GM21447 (cell line): ENCODE measurements around the gene CDC42BPG.

Experiments used
- ATAC-seq: cut with Tn5 transposase; IDR thresholded peaks from one replicate; pipeline ENCODE4 v1.9.1; 2021; ENCODE audit not compliant: unreplicated experiment

Gene CDC42BPG

GRCh38 chr11:64864473-64865285 is 20.2 kb upstream of the CDC42BPG start:
- ATAC-seq = peak; percentile 29

- no peak for ATAC-seq
Measured at GRCh38 chr11:64864135-64864472, 19.7 kb upstream of the CDC42BPG start.

GRCh38 chr11:64863391-64864060 is 19.1 kb upstream of the CDC42BPG start:
- ATAC-seq = no peak

GRCh38 chr11:64862987-64863390 is 18.5 kb upstream of the CDC42BPG start:
- no peak for ATAC-seq

GRCh38 chr11:64861227-64861975 is 16.9 kb upstream of the CDC42BPG start:
- no peak for ATAC-seq

GRCh38 chr11:64859542-64860414 is 15.3 kb upstream of the CDC42BPG start:
- peak; percentile 67 for ATAC-seq

- peak; percentile 22 for ATAC-seq
Measured at GRCh38 chr11:64858467-64859263, 14.2 kb upstream of the CDC42BPG start.

GRCh38 chr11:64857485-64857884 is 13.0 kb upstream of the CDC42BPG start:
- ATAC-seq = no peak

- no peak for ATAC-seq
Measured at GRCh38 chr11:64856382-64857227, 12.2 kb upstream of the CDC42BPG start.

- ATAC-seq = no peak
Measured at GRCh38 chr11:64855596-64856304, 11.3 kb upstream of the CDC42BPG start.

GRCh38 chr11:64854534-64855502 is 10.4 kb upstream of the CDC42BPG start:
- no peak for ATAC-seq

GRCh38 chr11:64854157-64854533 is 9.7 kb upstream of the CDC42BPG start:
- no peak for ATAC-seq

GRCh38 chr11:64853709-64854108 is 9.3 kb upstream of the CDC42BPG start:
- no peak for ATAC-seq

GRCh38 chr11:64852804-64853509 is 8.5 kb upstream of the CDC42BPG start:
- no peak for ATAC-seq

- ATAC-seq = peak; percentile 11
Measured at GRCh38 chr11:64851831-64852351, 7.4 kb upstream of the CDC42BPG start.

GRCh38 chr11:64850979-64851567 is 6.6 kb upstream of the CDC42BPG start:
- ATAC-seq = peak; percentile 64
